HG02973 (cell line): ENCODE data around the gene WWC1.

ENCODE experiments used
- ATAC-seq: cut with Tn5 transposase; IDR thresholded peaks from one replicate; pipeline ENCODE4 v1.9.1; 2021; ENCODE audit warnings: moderate library complexity; ENCODE audit not compliant: unreplicated experiment

Gene WWC1

GRCh38 chr5:168359820-168360460 is 68.5 kb downstream of the WWC1 start:
- ATAC-seq: no peak

GRCh38 chr5:168360521-168361285 is 69.3 kb downstream of the WWC1 start:
- ATAC-seq: no peak

- ATAC-seq: no peak
These were observed 70.8 kb downstream of the WWC1 start for GRCh38 chr5:168362097-168362885.

GRCh38 chr5:168364151-168364661 is 72.8 kb downstream of the WWC1 start:
- ATAC-seq: no peak

GRCh38 chr5:168364750-168365550 is 73.5 kb downstream of the WWC1 start:
- no peak for ATAC-seq

- no peak for ATAC-seq
These were observed 74.2 kb downstream of the WWC1 start for GRCh38 chr5:168365581-168366081.

GRCh38 chr5:168366116-168366515 is 74.7 kb downstream of the WWC1 start:
- ATAC-seq: no peak

- ATAC-seq: no peak
These were observed 77.4 kb downstream of the WWC1 start for GRCh38 chr5:168368854-168369253.

- ATAC-seq: no peak
These were observed 79.4 kb downstream of the WWC1 start for GRCh38 chr5:168370831-168371230.

GRCh38 chr5:168372356-168372946 is 81.0 kb downstream of the WWC1 start:
- peak; percentile 66 for ATAC-seq

GRCh38 chr5:168374532-168374931 is 83.1 kb downstream of the WWC1 start:
- ATAC-seq: no peak

- no peak for ATAC-seq
These were observed 83.8 kb downstream of the WWC1 start for GRCh38 chr5:168375214-168375613.

GRCh38 chr5:168377525-168377924 is 86.1 kb downstream of the WWC1 start:
- ATAC-seq: no peak

- ATAC-seq: no peak
These were observed 87.3 kb downstream of the WWC1 start for GRCh38 chr5:168378741-168379140.

- ATAC-seq: no peak
These were observed 91.0 kb downstream of the WWC1 start for GRCh38 chr5:168382421-168382820.

- no peak for ATAC-seq
These were observed 99.0 kb downstream of the WWC1 start for GRCh38 chr5:168390491-168390890.

- no peak for ATAC-seq
These were observed 102.3 kb downstream of the WWC1 start for GRCh38 chr5:168393773-168394172.

- no peak for ATAC-seq
These were observed 109.2 kb downstream of the WWC1 start for GRCh38 chr5:168400429-168401220.

GRCh38 chr5:168401226-168401625 is 109.8 kb downstream of the WWC1 start:
- ATAC-seq: no peak
